ENCODE results near the gene COG5. TPM values are rescaled to one million over a fixed set of nuclear protein-coding genes. Genes with fewer than 3 reads are reported as not detected.

Gene COG5
- polyA plus RNA-seq, 3 donors = 12.7 to 29.0 (median 28.1) TPM

- Histone ChIP-seq H3K27ac (ENCODE audit: low read depth in 1 of 2, low read length in 2 of 2) (peak overlapping the region in 1 of 2 donors; percentile 23), H3K79me2 (ENCODE audit: insufficient read depth, low read length) (peaks cover 60% of the 10 kb centered on the region), H4K20me1 (ENCODE audit: insufficient read depth, low read length) (peaks cover 6% of the 10 kb centered on the region), H3K4me3 (replicated peaks in 1 of 3; ENCODE audit: low read depth in 2 of 3, low read length in 3 of 3) (peak overlapping the region in 1 of 3 experiments; percentile 28), H2AFZ (ENCODE audit: insufficient read depth, low read depth, low read length, poor library complexity, severe bottlenecking) (no peak overlapping the region), H3K36me3 (replicated peaks in 1 of 2; ENCODE audit: control insufficient read depth in 1 of 2, insufficient read depth in 2 of 2, low read length in 2 of 2) (peaks cover 15 to 23% of the 10 kb centered on the region in 2 donors), H3K4me1 (ENCODE audit: control insufficient read depth in 1 of 2, insufficient read depth in 2 of 2, low read length in 2 of 2) (peaks cover 25 to 38% of the 10 kb centered on the region in 2 donors), H3K27me3 (ENCODE audit: control insufficient read depth in 2 of 2, insufficient read depth in 2 of 2, low read length in 2 of 2) (no peaks in the 10 kb centered on the region), H3K9ac (ENCODE audit: insufficient read depth, low read length, poor library complexity, severe bottlenecking) (no peak overlapping the region), H3K9me3 (replicated peaks in 1 of 2; ENCODE audit: control insufficient read depth in 1 of 2, insufficient read depth in 1 of 2, low read length in 2 of 2) (no peaks in the 10 kb centered on the region), H3K4me2 (replicated peaks; ENCODE audit: extremely low read depth, low read length, poor library complexity, severe bottlenecking) (peak overlapping the region; percentile 17)
- intact Hi-C loops (cut with micrococcal nuclease) = loop anchor here (10.0 kb wide), 3 partner anchors 184 to 1686 kb away; partner anchors contain the start of genes ATXN7L1 (in 1 of the 2), CBLL1 (in 1 of the 2) and DLD (in 1 of the 2)
- Mint-ChIP-seq H3K9me3 (no peaks in the 10 kb centered on the region), H3K27me3 (ENCODE audit: low read depth in 3 of 3) (no peaks in the 10 kb centered on the region), H3K27ac (peak overlapping the region in 6 of 7 donors; percentile 4 to 71 (median 37)), H3K36me3 (peaks cover 19 to 21% of the 10 kb centered on the region in 2 donors), H3K4me3 (peak overlapping the region; percentile 9 to 67), H3K4me1 (peaks cover 41% of the 10 kb centered on the region)
- WGBS (ENCODE audit: insufficient coverage) = 63% methylated on average over 4 of the region's 6 CpGs
- no peak for DNase-seq
- TF ChIP-seq CTCF (IDR thresholded peaks at IDR 0.05) = no peak
Measured at GRCh38 chr7:107560898-107561516, 2.7 kb downstream of the COG5 start.

GRCh38 chr7:107559864-107560263, 3.9 kb downstream of the COG5 start:
- Mint-ChIP-seq H3K36me3 (peaks cover 30 to 33% of the 10 kb centered on the region in 2 donors), H3K9me3 (no peaks in the 10 kb centered on the region), H3K4me3 (no peak overlapping the region), H3K4me1 (peaks cover 39% of the 10 kb centered on the region), H3K27ac (no peak overlapping the region), H3K27me3 (ENCODE audit: low read depth in 3 of 3) (no peaks in the 10 kb centered on the region)
- Histone ChIP-seq H3K9ac (ENCODE audit: insufficient read depth, low read length, poor library complexity, severe bottlenecking) (no peak overlapping the region), H3K4me2 (replicated peaks; ENCODE audit: extremely low read depth, low read length, poor library complexity, severe bottlenecking) (no peak overlapping the region), H2AFZ (ENCODE audit: insufficient read depth, low read depth, low read length, poor library complexity, severe bottlenecking) (no peak overlapping the region), H3K79me2 (ENCODE audit: insufficient read depth, low read length) (peaks cover 60% of the 10 kb centered on the region), H3K9me3 (replicated peaks in 1 of 2; ENCODE audit: control insufficient read depth in 1 of 2, insufficient read depth in 1 of 2, low read length in 2 of 2) (no peaks in the 10 kb centered on the region), H4K20me1 (ENCODE audit: insufficient read depth, low read length) (peaks cover 6% of the 10 kb centered on the region), H3K4me3 (replicated peaks in 1 of 3; ENCODE audit: low read depth in 2 of 3, low read length in 3 of 3) (no peak overlapping the region), H3K4me1 (ENCODE audit: control insufficient read depth in 1 of 2, insufficient read depth in 2 of 2, low read length in 2 of 2) (peaks cover 25 to 37% of the 10 kb centered on the region in 2 donors), H3K36me3 (replicated peaks in 1 of 2; ENCODE audit: control insufficient read depth in 1 of 2, insufficient read depth in 2 of 2, low read length in 2 of 2) (peaks cover 19 to 34% of the 10 kb centered on the region in 2 donors), H3K27me3 (ENCODE audit: control insufficient read depth in 2 of 2, insufficient read depth in 2 of 2, low read length in 2 of 2) (no peaks in the 10 kb centered on the region), H3K27ac (ENCODE audit: low read depth in 1 of 2, low read length in 2 of 2) (peak overlapping the region in 1 of 2 donors; percentile 23)
- DNase-seq = no peak
- intact Hi-C loops (cut with micrococcal nuclease) = loop anchor here (10.0 kb wide), 3 partner anchors 185 to 1685 kb away; partner anchors contain the start of genes ATXN7L1 (in 1 of the 2), CBLL1 (in 1 of the 2) and DLD (in 1 of the 2)
- no peak for TF ChIP-seq CTCF (IDR thresholded peaks at IDR 0.05)
- no CpG with 5 or more reads among the region's 2 CpGs for WGBS (ENCODE audit: insufficient coverage)
